Measurements from ENCODE around the gene AUTS2.

The AUTS2 gene

GRCh38 chr7:70542750-70543376 is 944.6 kb downstream of the AUTS2 start:
- no peak for TF ChIP-seq SPI1 (IDR thresholded peaks at IDR 0.05; ENCODE audit: borderline replicate concordance, low read depth)
- no peak for TF ChIP-seq GABPA (IDR thresholded peaks at IDR 0.05; ENCODE audit: low read depth)
- TF ChIP-seq, protein P1, sequence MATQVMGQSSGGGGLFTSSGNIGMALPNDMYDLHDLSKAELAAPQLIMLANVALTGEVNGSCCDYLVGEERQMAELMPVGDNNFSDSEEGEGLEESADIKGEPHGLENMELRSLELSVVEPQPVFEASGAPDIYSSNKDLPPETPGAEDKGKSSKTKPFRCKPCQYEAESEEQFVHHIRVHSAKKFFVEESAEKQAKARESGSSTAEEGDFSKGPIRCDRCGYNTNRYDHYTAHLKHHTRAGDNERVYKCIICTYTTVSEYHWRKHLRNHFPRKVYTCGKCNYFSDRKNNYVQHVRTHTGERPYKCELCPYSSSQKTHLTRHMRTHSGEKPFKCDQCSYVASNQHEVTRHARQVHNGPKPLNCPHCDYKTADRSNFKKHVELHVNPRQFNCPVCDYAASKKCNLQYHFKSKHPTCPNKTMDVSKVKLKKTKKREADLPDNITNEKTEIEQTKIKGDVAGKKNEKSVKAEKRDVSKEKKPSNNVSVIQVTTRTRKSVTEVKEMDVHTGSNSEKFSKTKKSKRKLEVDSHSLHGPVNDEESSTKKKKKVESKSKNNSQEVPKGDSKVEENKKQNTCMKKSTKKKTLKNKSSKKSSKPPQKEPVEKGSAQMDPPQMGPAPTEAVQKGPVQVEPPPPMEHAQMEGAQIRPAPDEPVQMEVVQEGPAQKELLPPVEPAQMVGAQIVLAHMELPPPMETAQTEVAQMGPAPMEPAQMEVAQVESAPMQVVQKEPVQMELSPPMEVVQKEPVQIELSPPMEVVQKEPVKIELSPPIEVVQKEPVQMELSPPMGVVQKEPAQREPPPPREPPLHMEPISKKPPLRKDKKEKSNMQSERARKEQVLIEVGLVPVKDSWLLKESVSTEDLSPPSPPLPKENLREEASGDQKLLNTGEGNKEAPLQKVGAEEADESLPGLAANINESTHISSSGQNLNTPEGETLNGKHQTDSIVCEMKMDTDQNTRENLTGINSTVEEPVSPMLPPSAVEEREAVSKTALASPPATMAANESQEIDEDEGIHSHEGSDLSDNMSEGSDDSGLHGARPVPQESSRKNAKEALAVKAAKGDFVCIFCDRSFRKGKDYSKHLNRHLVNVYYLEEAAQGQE (IDR thresholded peaks at IDR 0.05; ENCODE audit: insufficient replicate concordance, low read depth), result no peak
- TF ChIP-seq, protein P2, sequence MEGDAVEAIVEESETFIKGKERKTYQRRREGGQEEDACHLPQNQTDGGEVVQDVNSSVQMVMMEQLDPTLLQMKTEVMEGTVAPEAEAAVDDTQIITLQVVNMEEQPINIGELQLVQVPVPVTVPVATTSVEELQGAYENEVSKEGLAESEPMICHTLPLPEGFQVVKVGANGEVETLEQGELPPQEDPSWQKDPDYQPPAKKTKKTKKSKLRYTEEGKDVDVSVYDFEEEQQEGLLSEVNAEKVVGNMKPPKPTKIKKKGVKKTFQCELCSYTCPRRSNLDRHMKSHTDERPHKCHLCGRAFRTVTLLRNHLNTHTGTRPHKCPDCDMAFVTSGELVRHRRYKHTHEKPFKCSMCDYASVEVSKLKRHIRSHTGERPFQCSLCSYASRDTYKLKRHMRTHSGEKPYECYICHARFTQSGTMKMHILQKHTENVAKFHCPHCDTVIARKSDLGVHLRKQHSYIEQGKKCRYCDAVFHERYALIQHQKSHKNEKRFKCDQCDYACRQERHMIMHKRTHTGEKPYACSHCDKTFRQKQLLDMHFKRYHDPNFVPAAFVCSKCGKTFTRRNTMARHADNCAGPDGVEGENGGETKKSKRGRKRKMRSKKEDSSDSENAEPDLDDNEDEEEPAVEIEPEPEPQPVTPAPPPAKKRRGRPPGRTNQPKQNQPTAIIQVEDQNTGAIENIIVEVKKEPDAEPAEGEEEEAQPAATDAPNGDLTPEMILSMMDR (IDR thresholded peaks at IDR 0.05; ENCODE audit: insufficient read depth, low read length), result no peak
- no peak for TF ChIP-seq POLR2AphosphoS5 (IDR thresholded peaks at IDR 0.05; ENCODE audit: low read depth)
- no peak overlapping the region for H3K27ac ChIP-seq (replicated peaks)
- H3K4me3 ChIP-seq (replicated peaks; ENCODE audit: insufficient read depth, low read length), result no peak overlapping the region
- no peak for DNase-seq (ENCODE audit: low read depth in 1 of 2, low spot score in 1 of 2)
- H3K27me3 ChIP-seq (ENCODE audit: insufficient read depth, poor library complexity, severe bottlenecking), result no peaks in the 10 kb centered on the region

DNA sequence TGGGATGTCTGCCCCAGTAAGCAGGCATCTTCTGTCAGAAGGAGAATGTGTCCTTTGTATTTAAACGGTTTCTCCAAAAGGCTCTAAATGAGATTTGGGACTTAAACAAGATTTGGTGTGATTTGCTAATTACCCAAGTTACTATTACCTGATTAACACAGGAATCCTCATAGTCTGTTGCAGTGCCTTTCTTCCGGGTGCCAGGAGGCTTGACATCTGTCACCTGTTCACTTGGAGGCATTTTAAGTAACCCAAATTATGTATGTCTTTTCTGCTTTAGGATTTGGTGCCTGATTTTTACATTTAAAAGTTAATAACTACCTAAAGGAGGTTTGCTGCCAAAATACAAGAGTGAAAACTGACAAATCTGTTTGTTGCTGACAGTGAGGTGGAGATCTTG is 945.7 kb downstream of the AUTS2 start:
- Histone ChIP-seq H3K4me3 (replicated peaks; ENCODE audit: insufficient read depth, low read length) (no peak overlapping the region), H3K27ac (replicated peaks) (no peak overlapping the region), H3K27me3 (ENCODE audit: insufficient read depth, poor library complexity, severe bottlenecking) (no peaks in the 10 kb centered on the region)
- no peak for DNase-seq (ENCODE audit: low read depth in 1 of 2, low spot score in 1 of 2)
- TF ChIP-seq POLR2AphosphoS5 (IDR thresholded peaks at IDR 0.05; ENCODE audit: low read depth) (no peak), GABPA (IDR thresholded peaks at IDR 0.05; ENCODE audit: low read depth) (no peak), SPI1 (IDR thresholded peaks at IDR 0.05; ENCODE audit: borderline replicate concordance, low read depth) (no peak)
- TF ChIP-seq, protein P1 (IDR thresholded peaks at IDR 0.05; ENCODE audit: insufficient replicate concordance, low read depth), result no peak
- TF ChIP-seq, protein P2 (IDR thresholded peaks at IDR 0.05; ENCODE audit: insufficient read depth, low read length), result no peak

- Histone ChIP-seq H3K4me3 (replicated peaks; ENCODE audit: insufficient read depth, low read length) (no peak overlapping the region), H3K27ac (replicated peaks) (no peak overlapping the region), H3K27me3 (ENCODE audit: insufficient read depth, poor library complexity, severe bottlenecking) (no peaks in the 10 kb centered on the region)
- no peak for DNase-seq (ENCODE audit: low read depth in 1 of 2, low spot score in 1 of 2)
- TF ChIP-seq POLR2AphosphoS5 (IDR thresholded peaks at IDR 0.05; ENCODE audit: low read depth) (no peak), SPI1 (IDR thresholded peaks at IDR 0.05; ENCODE audit: borderline replicate concordance, low read depth) (no peak), GABPA (IDR thresholded peaks at IDR 0.05; ENCODE audit: low read depth) (no peak)
- TF ChIP-seq, protein P2 (IDR thresholded peaks at IDR 0.05; ENCODE audit: insufficient read depth, low read length), result no peak
- TF ChIP-seq, protein P1 (IDR thresholded peaks at IDR 0.05; ENCODE audit: insufficient replicate concordance, low read depth), result no peak
Observed at GRCh38 chr7:70545214-70545613, 946.9 kb downstream of the AUTS2 start.

Measured in HL-60 (cell line).